T-helper 9 cell (primary cell): ENCODE data around the gene CNTNAP2.

ENCODE experiments used
- DNase-seq: peaks from one replicate; pipeline ENCODE4 v3.0.0-alpha.2; 2020
- total RNA-seq, 2 donors: gene quantifications; one replicate each; lab custom pipeline; 2026; lab: John Stamatoyannopoulos, UW

Gene CNTNAP2
- 0 to 0.07 reads per million in 2 donors for total RNA-seq

- no peak for DNase-seq
Observed at GRCh38 chr7:146116521-146117222, at the start of gene CNTNAP2. Gene CNTNAP2 (plus strand): TSS chr7:146116801. CDS start chr7:146116877, 76 bp downstream.

DNA sequence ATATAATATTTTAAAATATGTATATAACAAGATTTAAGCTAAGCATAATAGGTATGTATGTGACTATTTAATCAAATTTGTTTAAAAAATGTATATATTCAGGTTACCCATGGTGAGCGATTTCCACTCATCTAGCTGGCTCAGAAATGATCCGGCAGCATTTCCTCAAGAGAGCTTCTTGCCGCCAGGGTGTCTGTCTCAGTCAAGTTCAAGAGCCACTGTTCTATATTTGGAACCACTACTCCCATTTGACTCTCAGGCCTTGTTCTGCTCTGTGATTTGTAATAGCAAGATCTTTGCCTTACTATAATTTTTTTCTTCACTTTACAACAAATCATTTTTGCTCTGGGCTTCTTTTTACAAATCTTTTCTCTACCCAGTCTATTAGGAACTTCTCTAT, 48.7 kb upstream of the CNTNAP2 start:
- DNase-seq, result no peak

GRCh38 chr7:146074195-146074765, 42.3 kb upstream of the CNTNAP2 start:
- DNase-seq, result no peak

DNA sequence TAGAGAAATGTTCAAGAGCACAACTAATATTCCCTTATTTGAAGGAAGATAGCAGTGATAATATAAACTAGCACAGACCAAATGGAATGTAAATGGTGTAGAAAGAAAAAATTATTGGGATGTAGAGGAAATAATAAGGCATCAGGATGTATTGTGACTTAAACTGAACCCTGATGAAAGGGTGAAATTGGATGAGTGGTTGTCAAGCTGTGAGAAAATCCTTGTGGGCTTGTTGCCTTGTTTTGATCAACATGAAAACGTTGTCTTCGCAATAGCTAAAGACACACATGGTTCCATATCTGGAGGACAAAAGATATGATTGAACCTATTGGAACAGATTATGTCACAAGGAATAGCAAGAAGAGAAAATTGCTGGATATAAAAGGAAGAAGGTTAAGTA, 40.3 kb upstream of the CNTNAP2 start:
- DNase-seq, result no peak

GRCh38 chr7:146084086-146084485, 32.5 kb upstream of the CNTNAP2 start:
- DNase-seq, result no peak

GRCh38 chr7:146090023-146090645, 26.5 kb upstream of the CNTNAP2 start:
- DNase-seq, result no peak

- DNase-seq, result no peak
Observed at GRCh38 chr7:146094356-146094755, 22.2 kb upstream of the CNTNAP2 start.

DNA sequence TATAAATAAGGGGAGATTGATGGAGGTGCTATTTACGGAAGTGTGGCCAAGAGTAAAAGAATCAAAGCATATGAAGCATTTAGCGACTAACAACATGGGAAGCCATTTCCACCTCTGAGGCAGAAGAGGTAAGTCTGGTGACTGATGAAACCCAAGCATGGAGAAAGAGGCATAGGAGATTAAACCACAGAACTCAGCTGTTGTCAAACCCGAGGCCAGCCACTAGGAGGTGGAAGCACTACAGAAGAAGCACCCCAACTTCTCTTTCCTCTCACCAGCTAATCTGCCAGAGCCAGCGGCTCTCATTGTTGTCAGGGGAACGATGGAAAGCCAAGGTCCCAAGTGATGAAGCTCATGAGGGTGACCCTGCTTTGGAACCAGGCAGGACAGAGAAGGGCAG, 19.6 kb upstream of the CNTNAP2 start:
- no peak for DNase-seq

DNA sequence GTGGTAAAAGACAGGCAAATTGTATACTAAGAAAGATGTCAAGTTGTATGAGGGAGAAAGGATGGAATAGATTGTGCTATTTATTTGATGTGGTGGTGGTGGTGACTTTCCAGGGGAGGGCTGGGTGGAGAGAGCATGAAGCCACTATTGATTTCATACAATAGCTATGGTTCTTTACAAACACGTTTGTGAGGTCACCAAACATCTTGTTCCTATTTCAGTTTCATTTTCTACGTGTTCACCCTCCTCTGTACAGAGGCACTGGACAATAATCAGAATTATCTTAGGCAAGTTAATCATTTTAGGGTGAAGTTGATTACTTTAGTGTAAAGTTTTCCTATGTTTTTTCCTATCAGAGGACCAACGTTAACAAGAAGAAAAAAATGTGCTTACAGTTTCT, 10.3 kb upstream of the CNTNAP2 start:
- DNase-seq, result no peak

DNA sequence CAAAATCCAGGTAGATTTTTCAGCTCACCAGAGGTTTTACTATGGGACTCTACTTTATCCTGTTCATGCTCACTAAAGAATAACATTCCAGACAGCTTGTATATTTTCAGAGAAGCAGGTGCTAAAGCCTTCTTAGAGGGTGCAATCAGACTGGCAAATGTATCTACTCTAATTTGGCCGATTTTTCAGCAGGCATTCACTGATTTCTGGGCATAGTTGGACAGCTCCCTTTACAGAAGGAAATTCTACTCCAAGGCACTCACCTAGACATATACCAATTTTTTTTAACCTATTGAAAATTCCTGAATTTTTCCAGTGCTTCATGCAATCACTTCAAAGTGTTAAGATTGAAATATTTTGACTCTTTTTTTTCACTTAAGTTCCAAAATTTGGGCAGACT, 3.8 kb upstream of the CNTNAP2 start:
- DNase-seq, result no peak

DNA sequence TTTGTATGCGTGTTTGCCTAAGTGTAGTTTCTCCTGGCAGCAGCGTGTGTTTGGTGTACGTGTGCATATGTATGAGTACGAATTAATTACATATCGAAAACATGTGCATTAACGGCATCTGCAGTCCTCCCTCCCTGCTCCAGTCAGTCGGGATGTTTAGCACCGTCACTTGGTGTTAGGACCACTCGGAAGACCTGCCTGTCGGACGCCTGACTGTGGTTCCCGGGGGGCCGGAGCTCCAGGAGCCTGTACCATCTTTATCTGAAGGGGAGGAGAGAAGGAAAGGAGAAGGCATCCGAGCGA, 1.1 kb upstream of the CNTNAP2 start:
- no peak for DNase-seq

DNA sequence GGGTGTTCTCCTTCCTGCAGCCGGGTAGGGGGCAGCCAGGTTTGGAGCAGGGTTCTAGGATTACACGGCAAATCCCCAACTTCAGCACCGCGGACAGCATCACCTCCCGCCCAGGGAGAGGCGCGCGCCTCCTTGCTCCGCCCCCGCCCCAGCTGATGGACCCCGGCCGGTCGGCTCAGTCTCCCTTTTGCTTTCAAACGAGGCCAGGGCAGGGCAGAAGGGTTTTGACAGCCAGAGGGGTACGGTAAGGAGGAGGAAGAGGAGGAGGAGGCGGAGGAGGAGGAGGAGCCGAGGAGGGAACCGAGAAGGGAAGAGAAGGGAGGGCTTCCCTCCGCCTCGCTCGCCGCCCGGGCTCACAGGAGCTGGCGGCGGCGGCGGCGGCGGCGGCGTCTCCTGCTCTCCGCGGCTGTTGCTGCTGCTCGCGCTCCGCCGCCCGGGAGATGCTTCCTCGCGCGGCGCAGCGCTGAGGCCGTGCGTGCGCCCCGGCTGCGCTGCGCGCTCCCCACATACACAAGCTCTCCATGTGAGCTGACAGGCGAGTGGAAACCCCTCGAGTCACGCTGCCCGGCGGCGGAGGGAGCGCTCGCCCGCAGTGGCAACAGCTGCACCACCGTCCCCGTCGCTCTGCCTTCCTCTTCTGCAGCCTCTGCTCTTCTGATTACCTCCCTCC, 615 bp upstream of the CNTNAP2 start:
- no peak for DNase-seq

DNA sequence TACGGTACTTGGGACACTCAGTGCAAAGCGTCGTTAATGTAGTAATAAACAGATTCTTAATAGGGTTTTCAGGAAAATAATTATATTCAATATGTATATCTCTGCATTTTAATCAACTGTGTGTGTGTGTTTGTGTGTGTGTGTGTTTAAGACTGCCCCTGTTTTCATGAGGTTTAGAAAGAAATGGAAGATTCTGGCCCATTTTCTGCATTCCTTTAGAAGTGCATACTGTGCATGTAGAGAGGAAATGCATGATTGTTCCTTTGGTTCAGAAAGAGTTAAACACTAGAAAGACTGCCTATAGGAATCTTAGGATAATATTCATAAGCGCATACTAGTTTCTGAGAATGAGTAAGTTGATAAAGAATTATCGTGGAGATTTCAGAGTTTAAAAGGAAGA, 975 bp downstream of the CNTNAP2 start:
- no peak for DNase-seq

- DNase-seq, result no peak
Observed at GRCh38 chr7:146119002-146119401, 2.4 kb downstream of the CNTNAP2 start.

DNA sequence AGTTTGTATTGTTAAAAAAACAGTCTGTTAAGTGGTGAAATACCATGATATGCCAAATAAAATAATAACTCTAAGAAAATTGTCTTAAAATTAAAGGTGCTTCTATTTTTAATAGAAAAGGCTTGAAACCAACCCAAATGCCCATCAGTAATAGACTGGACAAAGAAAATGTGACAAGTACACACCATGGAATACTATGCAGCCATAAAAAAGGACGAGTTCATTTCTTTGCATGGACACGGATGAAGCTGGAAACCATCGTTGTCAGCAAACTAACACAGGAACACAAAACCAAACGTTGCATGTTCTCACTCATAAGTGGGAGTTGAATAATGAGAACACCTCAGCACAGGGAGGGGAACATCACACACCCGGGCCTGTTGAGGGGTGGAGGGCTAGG, 7.1 kb downstream of the CNTNAP2 start:
- no peak for DNase-seq

- no peak for DNase-seq
Observed at GRCh38 chr7:146126767-146127509, 10.3 kb downstream of the CNTNAP2 start.

- DNase-seq, result no peak
Observed at GRCh38 chr7:146129296-146129695, 12.7 kb downstream of the CNTNAP2 start.

DNA sequence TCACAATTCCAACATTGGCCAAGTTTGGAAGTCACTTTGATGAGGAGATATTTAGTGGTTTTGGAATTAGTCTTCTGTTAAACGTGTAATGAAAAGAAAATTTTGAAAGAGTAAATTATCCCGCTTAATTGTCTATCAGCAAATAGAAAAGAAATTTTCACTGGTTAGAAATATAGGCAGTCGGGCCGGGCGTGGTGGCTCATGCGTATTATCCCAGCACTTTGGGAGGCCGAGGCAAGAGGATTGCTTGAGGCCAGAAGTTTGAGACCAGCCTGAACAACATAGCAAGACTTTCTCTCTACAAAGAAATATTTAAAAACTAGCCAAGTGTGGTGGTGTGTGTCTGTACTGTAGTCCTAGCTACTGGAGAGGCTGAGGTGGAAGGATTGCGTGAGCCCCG, 13.4 kb downstream of the CNTNAP2 start:
- DNase-seq, result no peak

DNA sequence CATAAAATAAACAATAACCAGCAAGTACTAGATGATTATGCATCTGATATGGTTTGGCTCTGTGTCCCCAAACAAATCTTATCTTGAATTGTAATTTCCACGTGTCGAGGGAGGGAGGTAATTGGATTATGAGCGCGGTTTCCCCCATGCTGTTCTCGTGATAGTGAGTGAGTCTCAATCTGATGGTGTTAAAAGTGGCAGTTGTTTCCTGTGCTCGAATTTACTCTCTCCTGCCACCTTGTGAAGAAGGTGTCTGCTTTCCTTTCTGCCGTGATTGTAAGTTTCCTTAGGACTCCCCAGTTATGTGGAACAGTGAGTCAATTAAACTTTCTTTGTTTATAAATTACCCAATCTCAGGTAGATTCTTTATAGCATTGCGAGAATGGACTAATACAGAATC, 15.1 kb downstream of the CNTNAP2 start:
- DNase-seq, result no peak

- no peak for DNase-seq
Observed at GRCh38 chr7:146136357-146136875, 19.8 kb downstream of the CNTNAP2 start.

DNA sequence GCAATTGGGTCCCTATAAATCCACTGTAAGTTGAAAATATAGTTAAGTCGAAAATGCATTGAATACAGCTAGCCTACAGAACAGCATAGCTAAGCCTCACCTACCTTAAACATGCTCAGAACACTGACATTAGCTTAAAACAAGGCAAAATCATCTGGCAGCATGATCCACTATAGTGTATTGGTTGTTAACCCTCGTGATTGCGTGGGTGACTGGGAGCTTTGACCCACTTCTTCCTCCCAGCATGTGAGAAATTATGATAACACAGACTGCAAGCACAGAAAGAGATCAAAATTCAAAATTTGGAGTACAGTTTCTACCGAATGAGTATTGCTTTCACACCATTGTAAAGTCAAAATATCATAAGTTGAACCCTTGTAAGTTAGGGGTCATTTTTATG, 22.3 kb downstream of the CNTNAP2 start:
- no peak for DNase-seq

DNA sequence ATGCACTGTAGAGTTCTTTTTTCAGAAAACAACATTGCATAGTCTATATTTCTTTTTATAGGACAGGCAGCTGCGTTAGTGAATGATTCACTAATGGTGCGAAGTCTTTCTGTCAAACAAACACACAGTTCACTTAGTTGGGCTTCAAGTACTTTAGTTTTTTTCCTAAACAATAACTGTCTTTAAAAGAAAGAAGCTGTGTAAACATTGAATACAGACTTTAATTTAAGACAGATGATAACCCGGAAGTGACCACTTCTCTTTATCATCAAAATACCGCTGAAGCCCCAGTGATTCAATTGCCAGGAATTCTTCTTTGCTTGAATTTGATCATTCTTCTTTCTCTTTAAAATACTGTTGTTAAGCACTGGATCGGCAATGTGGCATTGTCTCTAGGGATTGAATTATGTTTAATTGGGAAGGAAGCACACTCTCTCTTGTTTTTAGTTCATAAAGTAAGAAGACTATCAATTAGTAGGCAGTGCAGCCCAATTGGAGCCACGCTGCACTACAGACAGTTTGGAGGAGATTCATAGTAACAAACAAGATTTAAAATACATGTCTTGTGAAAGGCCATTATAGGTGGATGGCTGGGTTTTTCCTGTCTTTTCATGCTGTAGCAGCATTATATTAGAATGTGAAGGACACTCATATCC, 30.4 kb downstream of the CNTNAP2 start:
- no peak for DNase-seq
